CD14-positive monocyte (primary cell): ENCODE results near the gene KCNMA1. TPM values are rescaled to one million over a fixed set of nuclear protein-coding genes. Genes with fewer than 3 reads are reported as not detected.

ENCODE experiments used
- DNase-seq, 3 donors: peaks; one replicate each; pipeline ENCODE4 v3.0.0-alpha.2; 2011 to 2022
- H2AFZ ChIP-seq: 2 replicates; pipeline ENCODE4 v1.6.0; 2012; ENCODE audit warnings: mild to moderate bottlenecking, low read depth, low read length, inconsistent platforms; ENCODE audit not compliant: insufficient read depth, poor library complexity, severe bottlenecking
- H3K27ac ChIP-seq, 2 donors: 1 replicate in 1 of 2; 2 replicates in 1 of 2; pipeline ENCODE4 v1.5.1; 2012 to 2013; ENCODE audit warnings: low read length in 2 of 2, control low read depth in 1 of 2, inconsistent platforms in 1 of 2, low read depth in 1 of 2, mild to moderate bottlenecking in 1 of 2
- H3K27me3 ChIP-seq, 2 donors: one replicate each; pipeline versions ENCODE4 v1.6.0 to v1.6.1; 2011 to 2013; ENCODE audit warnings: low read length in 2 of 2; ENCODE audit not compliant: control insufficient read depth in 2 of 2, insufficient read depth in 2 of 2
- H3K36me3 ChIP-seq, 2 donors: replicated peaks in 1 of 2; 1 replicate in 1 of 2; 2 replicates in 1 of 2; pipeline versions ENCODE4 v1.5.1 to v1.6.1; 2012 to 2013; ENCODE audit warnings: low read length in 2 of 2, control low read depth in 1 of 2, inconsistent platforms in 1 of 2, mild to moderate bottlenecking in 1 of 2; ENCODE audit not compliant: insufficient read depth in 2 of 2, control insufficient read depth in 1 of 2
- H3K4me1 ChIP-seq, 2 donors: 1 replicate in 1 of 2; 2 replicates in 1 of 2; pipeline versions ENCODE4 v1.5.1 to v1.6.1; 2012 to 2013; ENCODE audit warnings: low read length in 2 of 2, control low read depth in 1 of 2, inconsistent platforms in 1 of 2, mild to moderate bottlenecking in 1 of 2, moderate library complexity in 1 of 2; ENCODE audit not compliant: insufficient read depth in 2 of 2, control insufficient read depth in 1 of 2
- H3K4me2 ChIP-seq: replicated peaks from 2 replicates; pipeline ENCODE3; 2012; ENCODE audit warnings: low read length, moderate library complexity, mild to moderate bottlenecking; ENCODE audit not compliant: poor library complexity, severe bottlenecking; ENCODE audit errors: extremely low read depth
- H3K4me3 ChIP-seq, 3 experiments: fragments of 200-600 bp in 1 of 3; sonication (generic) in 1 of 3; replicated peaks in 1 of 3; 1 replicate in 2 of 3; 2 replicates in 1 of 3; pipeline ENCODE4 v1.5.1; 2011 to 2013; ENCODE audit warnings: low read length in 3 of 3, mild to moderate bottlenecking in 3 of 3, control low read depth in 2 of 3, low read depth in 2 of 3, inconsistent platforms in 1 of 3, moderate library complexity in 1 of 3
- H3K79me2 ChIP-seq: 2 replicates; pipeline ENCODE4 v1.6.0; 2012; ENCODE audit warnings: mild to moderate bottlenecking, control low read depth, inconsistent platforms, low read length, moderate library complexity; ENCODE audit not compliant: insufficient read depth
- H3K9ac ChIP-seq: 2 replicates; pipeline ENCODE4 v1.6.0; 2017; ENCODE audit warnings: low read length, mild to moderate bottlenecking; ENCODE audit not compliant: insufficient read depth, poor library complexity, severe bottlenecking
- H3K9me3 ChIP-seq, 2 donors: replicated peaks in 1 of 2; 1 replicate in 1 of 2; 2 replicates in 1 of 2; pipeline versions ENCODE4 v1.5.1 to v1.6.1; 2012 to 2013; ENCODE audit warnings: low read length in 2 of 2, control low read depth in 1 of 2; ENCODE audit not compliant: control insufficient read depth in 1 of 2, insufficient read depth in 1 of 2
- H4K20me1 ChIP-seq: 2 replicates; pipeline ENCODE4 v1.6.0; 2012; ENCODE audit warnings: mild to moderate bottlenecking, low read length, control low read depth, moderate library complexity; ENCODE audit not compliant: insufficient read depth
- H3K27ac Mint-ChIP-seq, 7 donors: one replicate each; pipeline ENCODE4 v1.8.0; 2020; ENCODE audit warnings: mild to moderate bottlenecking in 7 of 7, mixed read lengths in 7 of 7, moderate library complexity in 6 of 7, inconsistent platforms in 2 of 7
- H3K27me3 Mint-ChIP-seq, 3 donors: one replicate each; pipeline ENCODE4 v1.8.0; 2021 to 2022; ENCODE audit warnings: low read depth in 3 of 3, mild to moderate bottlenecking in 3 of 3, mixed read lengths in 3 of 3, moderate library complexity in 3 of 3, inconsistent platforms in 1 of 3
- H3K36me3 Mint-ChIP-seq, 2 donors: one replicate each; pipeline ENCODE4 v1.8.0; 2020; ENCODE audit warnings: mixed read lengths in 2 of 2, inconsistent platforms in 1 of 2, mild to moderate bottlenecking in 1 of 2
- H3K4me1 Mint-ChIP-seq: one replicate; pipeline ENCODE4 v1.8.0; 2020; ENCODE audit warnings: mild to moderate bottlenecking, mixed read lengths
- H3K4me3 Mint-ChIP-seq, 2 donors: one replicate each; pipeline ENCODE4 v1.8.0; 2020; ENCODE audit warnings: mild to moderate bottlenecking in 2 of 2, mixed read lengths in 2 of 2, moderate library complexity in 1 of 2
- H3K9me3 Mint-ChIP-seq, 7 donors: one replicate each; pipeline ENCODE4 v1.8.0; 2020 to 2022; ENCODE audit warnings: mixed read lengths in 7 of 7, mild to moderate bottlenecking in 6 of 7, moderate library complexity in 6 of 7, inconsistent platforms in 2 of 7
- CTCF ChIP-seq: fragments of 200-600 bp; IDR thresholded peaks from one replicate; pipeline ENCODE4 v1.8.0; 2022; ENCODE audit warnings: antibody characterized with exemption, mild to moderate bottlenecking
- WGBS: methylation state at CpG from one replicate; pipeline ENCODE4 v1.1.5; 2013; ENCODE audit warnings: missing lambda C conversion rate; ENCODE audit not compliant: insufficient coverage; 5-methylcytosine and 5-hydroxymethylcytosine counted together
- intact Hi-C, 2 donors: fragments of 100-400 bp; cut with micrococcal nuclease; formaldehyde crosslinking; loops; one replicate each; pipeline versions ENCODE4 v1.15.0 to v1.15.1; 2023
- polyA plus RNA-seq, 3 donors: library from polyadenylated mRNA; depleted of rRNA in 1 of 3; unstranded in 2 of 3; stranded (reverse) in 1 of 3; fragments of 300-500 nt in 2 of 3; fragments of >200 nt in 1 of 3; fragmentation: Illumina TruSeq in 2 of 3; gene quantifications; 1 replicate in 2 of 3; 2 replicates in 1 of 3; pipeline ENCODE4 v1.2.3, GENCODE V29; 2012 to 2021

The KCNMA1 gene
- polyA plus RNA-seq, 3 donors = 0.11 to 1.0 TPM; not detected in 1

- H3K27ac Mint-ChIP-seq = no peak overlapping the region
- no peaks in the 10 kb centered on the region for H4K20me1 ChIP-seq
- intact Hi-C loops = no loop called here
Observed at GRCh38 chr10:77036993-77037734, 600.4 kb downstream of the KCNMA1 start.

GRCh38 chr10:77036276-77036675 is 601.3 kb downstream of the KCNMA1 start:
- Histone ChIP-seq H2AFZ (no peak overlapping the region), H3K9ac (no peak overlapping the region), H3K9me3 (no peaks in the 10 kb centered on the region), H3K4me3 (no peak overlapping the region), H3K4me2 (no peak overlapping the region), H3K27me3 (no peaks in the 10 kb centered on the region), H3K36me3 (no peaks in the 10 kb centered on the region), H3K27ac (no peak overlapping the region), H3K79me2 (no peaks in the 10 kb centered on the region), H3K4me1 (peaks cover 16 to 17% of the 10 kb centered on the region in 2 donors), H4K20me1 (no peaks in the 10 kb centered on the region)
- Mint-ChIP-seq H3K4me3 (no peak overlapping the region), H3K9me3 (no peaks in the 10 kb centered on the region), H3K4me1 (peaks cover 21% of the 10 kb centered on the region), H3K36me3 (no peaks in the 10 kb centered on the region), H3K27me3 (peaks cover 0 to 9% (median 5%) of the 10 kb centered on the region in 3 donors), H3K27ac (no peak overlapping the region)
- intact Hi-C loops = no loop called here
- whole genome bisulfite sequencing = no CpG with 5 or more reads among the region's 4 CpGs
- TF ChIP-seq CTCF = no peak
- DNase-seq = no peak

More at GRCh38 chr10:77036993-77037734, 600.4 kb downstream of the KCNMA1 start:
- H3K4me1 Mint-ChIP-seq = peaks cover 19% of the 10 kb centered on the region
- no peak overlapping the region for H3K9ac ChIP-seq
- no peaks in the 10 kb centered on the region for H3K79me2 ChIP-seq
- peaks cover 14 to 16% of the 10 kb centered on the region in 2 donors for H3K4me1 ChIP-seq
- no peaks in the 10 kb centered on the region for H3K36me3 ChIP-seq
- H3K4me3 Mint-ChIP-seq = no peak overlapping the region
- H2AFZ ChIP-seq = no peak overlapping the region
- H3K9me3 ChIP-seq = no peaks in the 10 kb centered on the region
- H3K27me3 Mint-ChIP-seq = peaks cover 0 to 9% (median 5%) of the 10 kb centered on the region in 3 donors
- no peak overlapping the region for H3K4me2 ChIP-seq
- no peak overlapping the region for H3K4me3 ChIP-seq
- H3K9me3 Mint-ChIP-seq = no peaks in the 10 kb centered on the region
- 60% methylated on average over 1 of the region's 6 CpGs for WGBS
- H3K36me3 Mint-ChIP-seq = no peaks in the 10 kb centered on the region
- no peak overlapping the region for H3K27ac ChIP-seq
- peak; percentile 77 for TF ChIP-seq CTCF
- no peaks in the 10 kb centered on the region for H3K27me3 ChIP-seq
- peak; percentile 5 to 36 (median 6) for DNase-seq
